Measurements from ENCODE around the gene FAT1. TPM values are rescaled to one million over a fixed set of nuclear protein-coding genes. Genes with fewer than 3 reads are reported as not detected.

FAT1 gene
- total RNA-seq, 1 donor from 2014 or later = 408 TPM

DNA sequence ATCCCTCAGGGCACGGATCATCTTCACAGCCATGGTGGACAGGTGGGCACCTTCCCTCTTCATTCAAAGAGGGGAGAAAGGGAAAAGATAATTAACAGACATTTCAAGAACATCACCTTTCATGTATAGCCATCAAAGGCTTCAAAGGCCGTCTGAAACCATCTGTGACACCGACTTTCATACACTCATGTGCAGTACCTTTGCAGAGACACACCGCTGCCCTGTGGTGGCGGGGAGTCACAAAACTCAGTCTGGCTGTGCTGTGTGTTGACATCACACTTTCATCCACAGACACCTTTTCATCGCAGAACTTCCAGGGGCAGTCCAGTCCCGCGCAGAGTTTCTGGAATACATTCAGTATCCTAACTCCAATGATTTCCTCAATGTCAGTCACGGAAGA, 120.7 kb downstream of the FAT1 start:
- Mint-ChIP-seq H3K9me3 (ENCODE audit: unreplicated experiment) (no peaks in the 10 kb centered on the region), H3K27ac (ENCODE audit: unreplicated experiment) (no peak overlapping the region), H3K27me3 (ENCODE audit: unreplicated experiment) (no peaks in the 10 kb centered on the region), H3K4me3 (ENCODE audit: unreplicated experiment) (no peak overlapping the region), H3K4me1 (ENCODE audit: unreplicated experiment) (peaks cover 14% of the 10 kb centered on the region), H3K36me3 (ENCODE audit: unreplicated experiment) (peaks cover 78% of the 10 kb centered on the region)
- no peak for DNase-seq (ENCODE audit: extremely low spot score, unreplicated experiment)
- no peak for TF ChIP-seq CTCF (IDR thresholded peaks at IDR 0.05)

DNA sequence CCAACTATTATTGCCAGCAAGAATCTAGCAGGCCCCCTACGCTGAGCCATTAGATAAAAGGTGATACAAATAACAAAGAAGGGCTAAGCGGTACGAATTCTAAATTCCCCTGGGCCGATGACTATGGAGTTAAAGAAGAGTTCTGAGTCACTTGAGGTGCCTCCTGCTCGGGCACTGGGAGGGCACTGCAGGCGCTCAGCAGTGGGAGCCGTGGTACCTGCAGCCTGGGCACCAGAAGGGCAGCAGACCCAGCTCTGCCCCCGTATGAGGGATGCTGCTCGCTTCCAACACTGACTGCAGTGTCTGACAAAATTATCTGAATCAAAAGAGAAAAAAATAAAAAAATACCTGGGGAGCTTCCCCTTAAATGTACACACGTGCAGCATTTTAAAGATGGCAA, 124.2 kb downstream of the FAT1 start:
- no peak for DNase-seq (ENCODE audit: extremely low spot score, unreplicated experiment)
- no peak for TF ChIP-seq CTCF (IDR thresholded peaks at IDR 0.05)
- Mint-ChIP-seq H3K27me3 (ENCODE audit: unreplicated experiment) (no peaks in the 10 kb centered on the region), H3K4me3 (ENCODE audit: unreplicated experiment) (no peak overlapping the region), H3K36me3 (ENCODE audit: unreplicated experiment) (peaks cover 80% of the 10 kb centered on the region), H3K9me3 (ENCODE audit: unreplicated experiment) (no peaks in the 10 kb centered on the region), H3K27ac (ENCODE audit: unreplicated experiment) (no peak overlapping the region), H3K4me1 (ENCODE audit: unreplicated experiment) (no peaks in the 10 kb centered on the region)

DNA sequence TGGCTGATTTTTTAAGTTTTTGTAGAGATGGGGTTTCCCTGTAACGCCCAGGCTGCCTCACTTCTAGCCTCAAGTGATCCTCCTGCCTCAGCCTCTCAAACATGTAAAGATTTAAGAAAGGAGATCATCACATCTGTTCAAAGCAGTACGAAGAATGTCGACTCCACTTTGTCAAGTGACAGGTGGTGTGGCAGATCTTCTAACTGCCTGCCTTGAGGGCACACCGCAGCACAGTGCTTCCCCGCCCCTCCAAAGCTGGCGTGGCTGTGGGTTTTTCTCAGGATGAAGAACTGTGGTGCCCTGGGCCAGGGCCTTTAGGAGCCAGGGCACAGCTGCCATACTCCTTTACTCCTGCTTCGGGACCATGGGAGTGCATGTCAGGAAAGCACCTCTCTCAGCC, 125.0 kb downstream of the FAT1 start:
- H3K36me3 Mint-ChIP-seq (ENCODE audit: unreplicated experiment) = peaks cover 79% of the 10 kb centered on the region
- H3K27me3 Mint-ChIP-seq (ENCODE audit: unreplicated experiment) = no peaks in the 10 kb centered on the region
- H3K27ac Mint-ChIP-seq (ENCODE audit: unreplicated experiment) = no peak overlapping the region
- H3K9me3 Mint-ChIP-seq (ENCODE audit: unreplicated experiment) = no peaks in the 10 kb centered on the region
- H3K4me3 Mint-ChIP-seq (ENCODE audit: unreplicated experiment) = no peak overlapping the region
- H3K4me1 Mint-ChIP-seq (ENCODE audit: unreplicated experiment) = no peaks in the 10 kb centered on the region
- DNase-seq (ENCODE audit: extremely low spot score, unreplicated experiment) = no peak
- TF ChIP-seq CTCF (IDR thresholded peaks at IDR 0.05) = no peak

DNA sequence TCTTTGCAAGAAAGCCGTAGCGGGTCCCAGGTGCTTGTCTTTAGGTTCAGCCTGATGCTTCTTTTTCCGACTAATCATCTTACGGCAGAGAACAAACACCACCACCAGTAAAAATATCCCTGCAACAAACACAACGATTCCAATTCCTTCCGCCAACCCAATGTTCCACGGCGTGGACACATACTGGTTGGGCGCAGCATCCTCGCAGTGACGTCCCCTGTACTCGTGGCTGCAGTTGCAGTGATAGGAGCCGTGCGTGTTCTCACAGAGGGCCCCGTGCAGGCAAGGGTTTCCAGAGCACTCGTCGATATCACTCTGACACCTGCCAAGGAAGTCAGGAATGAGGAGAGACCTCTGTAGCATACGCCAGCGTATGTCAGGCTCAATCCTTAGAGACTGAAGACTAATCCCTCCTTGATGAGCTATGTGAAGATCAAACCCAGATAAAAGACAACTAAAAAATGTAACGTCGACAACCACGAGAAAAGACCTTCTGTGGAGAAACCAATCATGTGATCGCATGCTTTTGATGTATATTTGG, 126.7 kb downstream of the FAT1 start:
- H3K4me1 Mint-ChIP-seq (ENCODE audit: unreplicated experiment) = no peaks in the 10 kb centered on the region
- no peak for DNase-seq (ENCODE audit: extremely low spot score, unreplicated experiment)
- no peak overlapping the region for H3K27ac Mint-ChIP-seq (ENCODE audit: unreplicated experiment)
- peaks cover 74% of the 10 kb centered on the region for H3K36me3 Mint-ChIP-seq (ENCODE audit: unreplicated experiment)
- no peak overlapping the region for H3K4me3 Mint-ChIP-seq (ENCODE audit: unreplicated experiment)
- TF ChIP-seq CTCF (IDR thresholded peaks at IDR 0.05) = no peak
- no peaks in the 10 kb centered on the region for H3K9me3 Mint-ChIP-seq (ENCODE audit: unreplicated experiment)
- H3K27me3 Mint-ChIP-seq (ENCODE audit: unreplicated experiment) = no peaks in the 10 kb centered on the region

DNA sequence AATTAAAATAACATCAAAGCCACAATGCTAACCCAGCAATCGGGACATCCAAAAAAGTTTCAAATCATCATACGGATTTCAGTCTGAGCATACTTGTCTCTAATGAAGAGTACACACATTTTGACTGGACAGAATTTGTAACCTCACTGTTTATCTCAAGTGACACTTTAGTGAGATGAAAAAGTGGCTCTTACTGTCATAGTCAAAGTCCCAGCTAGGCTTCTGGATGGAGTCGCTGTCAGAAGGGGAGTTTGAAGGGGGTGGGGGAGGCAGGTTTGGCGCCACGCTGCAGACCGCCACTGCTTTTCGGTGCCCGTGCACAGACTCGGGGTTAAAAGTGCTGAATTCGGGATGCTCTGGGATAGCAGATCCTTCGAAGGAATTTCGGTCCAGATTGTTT, 127.3 kb downstream of the FAT1 start:
- no peak overlapping the region for H3K4me3 Mint-ChIP-seq (ENCODE audit: unreplicated experiment)
- no peaks in the 10 kb centered on the region for H3K27me3 Mint-ChIP-seq (ENCODE audit: unreplicated experiment)
- no peak overlapping the region for H3K27ac Mint-ChIP-seq (ENCODE audit: unreplicated experiment)
- no peaks in the 10 kb centered on the region for H3K4me1 Mint-ChIP-seq (ENCODE audit: unreplicated experiment)
- peaks cover 69% of the 10 kb centered on the region for H3K36me3 Mint-ChIP-seq (ENCODE audit: unreplicated experiment)
- H3K9me3 Mint-ChIP-seq (ENCODE audit: unreplicated experiment) = no peaks in the 10 kb centered on the region
- TF ChIP-seq CTCF (IDR thresholded peaks at IDR 0.05) = no peak
- DNase-seq (ENCODE audit: extremely low spot score, unreplicated experiment) = no peak
